ENCODE measurements around the gene SRF.

- TF ChIP-seq CTCF (IDR thresholded peaks at IDR 0.05) (no peak), POLR2A (IDR thresholded peaks at IDR 0.05) (no peak)
These were observed 8.1 kb downstream of the SRF start for GRCh38 chr6:43178951-43179830.
